DMS79 treated with DMSO at 0.1 percent for 48 hours (cell line): Measurements from ENCODE around the gene NUP210L.
A peak's percentile ranks its signal among the peaks of the same experiment; 100 is the strongest.
"Not testable (repeated sequence)": the region's sequence is repeated elsewhere in the genome, so short reads cannot be mapped to it uniquely, and the experiment has no call there.

Experiments used
- DNase-seq: peaks from one replicate; lab custom pipeline; 2025; lab: John Stamatoyannopoulos, UW

NUP210L gene

GRCh38 chr1:153991806-153992205 lies 163.1 kb downstream of the NUP210L start:
- no peak for DNase-seq

- DNase-seq = no peak
Measured at GRCh38 chr1:153991151-153991630, 163.7 kb downstream of the NUP210L start.

DNA sequence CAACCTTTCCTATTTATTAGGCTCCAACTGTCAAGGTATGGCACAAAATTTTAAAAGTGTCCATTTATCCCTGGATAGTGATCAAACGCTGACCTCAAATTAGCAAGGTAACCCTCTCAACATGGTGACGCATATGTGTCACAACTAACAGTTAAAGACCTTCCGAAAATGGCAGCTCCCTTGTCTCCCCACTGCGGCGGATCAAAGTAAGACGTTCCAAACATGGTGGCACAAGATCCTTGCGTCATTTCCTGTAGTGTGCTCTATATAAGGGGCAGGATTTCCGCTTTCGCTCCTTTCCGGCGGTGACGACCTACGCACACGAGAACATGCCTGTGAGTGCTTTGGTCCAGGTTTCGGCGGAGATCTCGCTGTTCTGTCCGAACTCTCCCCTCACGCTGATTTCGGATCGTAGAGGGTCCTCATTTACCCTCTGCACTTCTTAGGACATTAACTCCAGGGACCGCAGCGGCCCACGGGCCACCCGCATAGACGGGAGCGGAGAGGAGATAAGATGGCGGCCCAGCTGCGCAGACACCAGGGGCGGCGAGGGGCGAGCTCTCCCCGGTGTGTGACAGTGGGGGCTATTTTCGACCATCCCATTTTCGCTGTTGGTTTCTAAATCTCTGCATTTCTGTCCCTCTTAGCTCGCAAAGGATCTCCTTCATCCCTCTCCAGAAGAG lies 164.3 kb downstream of the NUP210L start, which contains the start of gene RPS27:
Gene RPS27, plus strand, starts transcription at position 295 of the 683 bp plus-strand sequence. Its CDS starts 35 bp downstream, at position 330.
- peak; percentile 98 for DNase-seq

DNA sequence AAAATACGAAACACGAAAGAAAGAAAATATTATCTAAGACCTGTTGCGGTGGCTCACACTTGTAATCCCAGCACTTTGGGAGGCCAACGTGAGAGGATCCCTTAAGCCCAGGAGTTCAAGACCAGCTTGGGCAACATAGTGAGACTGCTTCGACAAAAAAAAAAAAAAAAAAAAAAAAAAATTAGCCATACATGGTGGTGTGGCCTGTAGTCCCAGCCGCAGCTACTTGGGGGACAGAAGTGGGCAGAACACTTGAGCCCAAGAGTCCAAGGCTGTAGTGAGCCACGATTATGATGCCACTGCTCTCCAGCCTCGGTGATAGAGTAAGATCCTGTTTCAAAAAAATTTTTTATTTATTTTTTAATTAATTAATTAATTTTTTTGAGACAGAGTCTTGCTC lies 167.3 kb downstream of the NUP210L start:
- DNase-seq = no peak

DNA sequence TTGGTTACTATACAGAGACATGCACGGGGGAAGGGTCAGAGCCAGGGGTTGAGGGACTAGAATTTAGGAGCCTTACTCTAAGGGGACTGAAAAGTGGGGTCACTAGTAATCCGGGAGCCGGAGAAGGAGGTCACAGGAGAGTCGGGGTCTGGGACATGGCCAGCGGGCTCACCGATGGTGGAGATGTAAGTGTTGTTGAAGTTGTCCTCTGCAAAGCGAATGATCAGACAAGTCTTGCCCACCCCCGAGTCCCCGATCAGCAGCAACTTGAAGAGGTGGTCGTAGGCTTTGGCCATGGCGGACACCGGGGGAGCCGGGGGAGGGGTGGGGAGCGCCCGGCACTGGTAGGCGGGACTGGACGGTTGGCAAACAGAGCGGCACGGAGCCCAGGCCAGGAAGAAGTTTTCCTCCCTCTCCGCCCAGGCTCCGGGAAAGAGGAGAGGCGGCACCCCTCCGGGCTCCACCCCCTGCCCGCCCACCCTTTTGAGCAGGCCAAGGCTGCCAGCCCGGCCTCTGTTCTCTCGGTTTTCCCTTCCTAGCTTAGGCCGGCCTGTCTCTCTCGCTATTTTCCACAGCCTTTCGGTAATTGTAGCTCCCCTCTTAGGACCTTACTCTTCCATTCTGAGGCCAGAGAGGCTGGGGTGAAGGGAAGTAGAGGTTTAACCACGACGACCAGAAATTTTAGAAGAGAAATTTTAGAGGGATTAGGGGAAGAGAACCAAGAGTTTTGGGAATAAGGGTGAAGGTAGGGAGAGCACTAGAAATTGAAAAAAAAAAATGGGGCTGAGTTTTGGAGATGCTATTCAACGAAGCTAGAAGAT lies 168.7 kb downstream of the NUP210L start, which contains the start of gene RAB13:
Gene RAB13, minus strand, starts transcription at position 399 of the 821 bp plus-strand sequence. Its CDS starts 103 bp downstream, at position 296.
- peak; percentile 85 for DNase-seq

DNA sequence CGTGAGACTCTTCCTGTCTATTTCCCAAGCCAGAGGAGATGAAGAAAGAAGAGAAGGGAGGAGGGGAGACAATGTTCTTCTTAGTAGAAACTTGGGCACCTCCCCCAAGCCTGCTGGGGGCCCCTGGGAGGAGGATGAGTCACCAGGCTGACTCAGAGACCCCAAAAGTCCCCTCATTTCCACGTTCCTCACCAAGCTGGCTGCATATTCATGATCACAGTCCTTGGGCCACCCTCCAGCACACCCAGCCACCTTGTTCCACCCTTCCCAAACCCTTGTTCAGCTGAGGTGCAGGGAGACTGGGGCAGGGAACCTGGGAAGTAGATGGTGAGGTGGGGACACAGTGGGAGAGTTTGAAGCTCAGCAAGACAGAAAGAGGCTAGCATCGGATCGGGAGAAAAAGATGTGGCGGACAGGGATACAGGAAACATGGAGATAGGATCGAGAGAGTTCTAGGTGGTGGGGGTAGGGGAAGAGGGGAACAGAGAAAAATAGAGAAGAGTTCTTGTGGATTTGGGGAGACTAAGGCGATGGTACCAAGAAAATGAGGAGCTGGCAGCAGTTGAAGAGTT lies 169.4 kb downstream of the NUP210L start:
- no peak for DNase-seq

DNA sequence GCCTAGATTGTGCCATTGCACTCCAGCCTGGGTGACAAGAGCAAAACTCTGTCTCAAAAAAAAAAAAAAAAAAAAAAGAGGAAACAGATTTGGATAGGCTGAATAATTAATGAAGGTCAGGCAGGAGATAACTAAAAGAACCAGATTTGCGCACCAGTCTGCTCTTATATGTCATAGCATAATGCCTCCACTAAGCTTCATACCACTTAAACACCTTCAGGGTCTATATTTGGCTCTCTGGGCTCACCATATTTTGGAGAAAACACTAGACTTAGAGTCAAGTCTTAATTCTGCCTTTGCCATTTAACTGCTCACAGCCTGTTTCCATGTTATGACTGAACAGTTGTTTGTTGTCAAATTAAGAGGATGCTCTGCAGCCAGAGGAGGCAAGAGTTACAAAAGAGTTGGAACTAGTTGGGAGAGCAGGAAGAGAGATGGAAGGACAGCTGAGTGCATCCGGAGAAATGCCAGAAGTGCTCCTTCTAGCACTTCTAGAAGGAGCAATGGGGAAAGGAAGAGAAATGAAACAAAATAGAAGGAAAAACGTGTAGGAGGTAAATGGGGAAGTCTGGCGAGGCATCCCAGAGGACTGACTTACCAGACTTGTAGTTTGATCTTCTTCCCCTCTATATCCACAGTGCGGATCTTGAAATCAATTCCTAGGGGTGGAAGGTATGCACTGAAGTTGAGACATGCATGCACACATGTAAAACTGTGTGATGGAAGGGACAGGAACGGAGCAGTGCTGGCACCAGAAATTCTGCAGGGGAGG lies 170.6 kb downstream of the NUP210L start:
- DNase-seq = no peak

GRCh38 chr1:153981735-153982134 lies 173.1 kb downstream of the NUP210L start:
- DNase-seq = not testable (repeated sequence)

GRCh38 chr1:153979091-153979490 lies 175.8 kb downstream of the NUP210L start:
- not testable (repeated sequence) for DNase-seq

- no peak for DNase-seq
Measured at GRCh38 chr1:153978274-153978909, 176.5 kb downstream of the NUP210L start.

DNA sequence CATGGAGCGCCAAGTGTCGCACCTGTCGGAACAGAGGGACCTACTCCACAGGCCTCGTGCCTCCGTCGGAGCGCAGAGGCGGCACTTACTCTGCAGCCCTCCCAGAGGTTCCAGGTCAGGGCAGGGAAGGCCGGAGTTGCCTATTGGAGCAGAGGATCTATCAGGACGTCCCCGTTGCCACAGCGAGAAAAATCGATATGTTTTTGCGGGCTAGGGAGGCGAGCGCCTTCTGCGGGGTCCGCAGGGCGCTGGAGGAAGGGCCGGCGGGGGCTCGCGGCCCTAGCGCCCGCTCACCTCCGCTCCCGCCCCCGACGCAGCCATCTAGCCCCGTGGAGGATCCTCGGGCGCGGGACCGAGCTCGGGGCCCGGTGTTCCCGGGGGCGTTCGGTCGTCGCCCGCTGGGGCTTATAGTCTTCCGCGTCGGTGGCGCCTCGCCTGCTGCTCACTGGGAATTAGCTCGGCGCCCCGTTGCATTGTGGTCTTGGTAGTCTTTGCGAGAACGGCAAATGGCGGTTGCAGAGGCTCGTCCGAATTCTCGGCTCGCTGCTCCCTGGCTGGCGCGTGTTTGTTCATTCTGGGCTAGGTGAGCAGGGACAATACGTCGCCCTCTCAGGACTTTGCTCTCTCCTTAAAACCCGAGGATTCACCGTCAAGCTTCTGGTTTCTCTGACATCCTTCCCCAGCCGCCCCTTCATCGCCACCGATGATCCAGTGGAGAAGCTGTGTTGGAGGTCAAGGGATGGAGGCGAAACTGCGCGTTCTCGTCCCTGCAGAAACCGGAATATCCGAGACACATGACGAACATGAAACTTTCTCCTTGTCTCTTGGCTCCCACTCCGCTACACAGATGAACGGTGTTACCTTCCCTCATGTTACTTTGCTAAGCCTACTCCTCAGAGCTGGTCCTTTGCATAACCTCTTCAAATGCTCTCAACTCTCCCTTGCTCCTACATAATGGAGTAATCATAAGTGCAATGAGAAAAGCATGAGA lies 177.3 kb downstream of the NUP210L start, which contains the start of gene JTB:
Gene JTB, minus strand, starts transcription at position 425 of the 991 bp plus-strand sequence. Its CDS starts 422 bp downstream, at position 3.
- DNase-seq = peak; percentile 82

GRCh38 chr1:153976819-153977249 lies 178.0 kb downstream of the NUP210L start:
- no peak for DNase-seq

DNA sequence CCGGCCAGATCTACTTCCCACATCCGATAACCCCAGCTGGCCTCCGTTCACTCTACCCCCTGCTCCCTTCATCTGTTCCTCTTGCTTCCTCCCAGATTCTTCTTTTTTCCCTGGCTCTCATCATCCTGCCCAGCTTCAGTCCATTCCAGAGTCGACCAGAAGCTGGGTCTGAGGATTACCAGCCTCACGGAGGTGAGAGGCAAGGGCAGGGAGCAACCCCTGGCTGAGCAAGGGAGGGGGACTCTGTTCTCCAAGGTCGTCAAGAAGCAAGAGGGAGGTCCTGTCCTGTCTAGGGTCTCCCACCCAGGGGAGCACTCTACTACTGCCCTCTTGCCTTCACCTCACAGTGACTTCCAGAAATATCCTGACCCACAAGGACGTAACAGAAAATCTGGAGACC lies 181.3 kb downstream of the NUP210L start:
- no peak for DNase-seq

DNA sequence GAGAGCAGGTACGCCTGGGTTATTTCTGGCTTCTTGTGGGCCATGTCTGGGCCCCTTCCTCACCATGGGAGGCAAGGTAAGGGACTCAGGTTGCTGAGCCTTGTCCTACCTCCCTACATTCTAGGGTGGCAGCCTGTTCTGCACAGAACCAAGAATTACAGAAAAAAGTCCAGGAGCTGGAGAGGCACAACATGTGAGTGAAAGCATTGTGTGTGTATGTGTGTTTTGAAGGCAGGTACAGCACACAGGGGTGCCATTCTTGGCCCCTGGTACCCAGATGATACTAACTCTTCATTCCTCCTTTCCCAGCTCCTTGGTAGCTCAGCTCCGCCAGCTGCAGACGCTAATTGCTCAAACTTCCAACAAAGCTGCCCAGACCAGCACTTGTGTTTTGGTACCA lies 181.8 kb downstream of the NUP210L start:
- no peak for DNase-seq

GRCh38 chr1:153970346-153970745 lies 184.5 kb downstream of the NUP210L start:
- DNase-seq = no peak

GRCh38 chr1:153968972-153969371 lies 185.9 kb downstream of the NUP210L start:
- DNase-seq = no peak

DNA sequence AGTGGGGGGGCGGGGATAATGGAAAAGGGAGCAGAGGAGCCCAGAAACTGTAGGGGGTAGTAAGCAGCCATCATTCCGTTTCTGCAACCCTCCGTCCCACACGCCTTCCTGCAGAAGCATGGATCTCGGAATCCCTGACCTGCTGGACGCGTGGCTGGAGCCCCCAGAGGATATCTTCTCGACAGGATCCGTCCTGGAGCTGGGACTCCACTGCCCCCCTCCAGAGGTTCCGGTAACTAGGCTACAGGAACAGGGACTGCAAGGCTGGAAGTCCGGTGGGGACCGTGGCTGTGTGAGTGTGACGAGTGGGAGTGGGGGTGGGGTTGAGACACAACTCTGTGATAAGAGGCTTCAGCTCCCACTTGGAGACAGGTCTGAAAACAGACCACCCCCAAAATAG lies 186.5 kb downstream of the NUP210L start:
- DNase-seq = no peak

DNA sequence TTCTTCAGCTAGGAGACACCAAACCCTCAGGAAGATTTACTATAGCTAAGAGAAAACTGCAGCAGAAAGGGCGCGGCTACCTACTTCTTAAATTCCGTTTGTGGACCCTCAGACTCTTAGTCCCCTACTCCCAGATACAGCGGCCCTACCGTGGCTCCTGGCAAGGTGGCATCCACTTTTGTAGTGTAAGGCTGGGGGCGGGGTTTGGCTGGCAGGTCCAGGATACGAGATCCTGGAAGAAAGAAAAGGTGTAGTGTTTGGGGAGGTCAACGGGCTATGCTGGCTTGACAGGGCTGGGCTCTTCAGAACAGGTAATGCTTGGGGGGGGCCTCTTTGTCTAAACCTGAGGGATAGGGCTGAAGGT lies 186.9 kb downstream of the NUP210L start:
- DNase-seq = no peak

DNA sequence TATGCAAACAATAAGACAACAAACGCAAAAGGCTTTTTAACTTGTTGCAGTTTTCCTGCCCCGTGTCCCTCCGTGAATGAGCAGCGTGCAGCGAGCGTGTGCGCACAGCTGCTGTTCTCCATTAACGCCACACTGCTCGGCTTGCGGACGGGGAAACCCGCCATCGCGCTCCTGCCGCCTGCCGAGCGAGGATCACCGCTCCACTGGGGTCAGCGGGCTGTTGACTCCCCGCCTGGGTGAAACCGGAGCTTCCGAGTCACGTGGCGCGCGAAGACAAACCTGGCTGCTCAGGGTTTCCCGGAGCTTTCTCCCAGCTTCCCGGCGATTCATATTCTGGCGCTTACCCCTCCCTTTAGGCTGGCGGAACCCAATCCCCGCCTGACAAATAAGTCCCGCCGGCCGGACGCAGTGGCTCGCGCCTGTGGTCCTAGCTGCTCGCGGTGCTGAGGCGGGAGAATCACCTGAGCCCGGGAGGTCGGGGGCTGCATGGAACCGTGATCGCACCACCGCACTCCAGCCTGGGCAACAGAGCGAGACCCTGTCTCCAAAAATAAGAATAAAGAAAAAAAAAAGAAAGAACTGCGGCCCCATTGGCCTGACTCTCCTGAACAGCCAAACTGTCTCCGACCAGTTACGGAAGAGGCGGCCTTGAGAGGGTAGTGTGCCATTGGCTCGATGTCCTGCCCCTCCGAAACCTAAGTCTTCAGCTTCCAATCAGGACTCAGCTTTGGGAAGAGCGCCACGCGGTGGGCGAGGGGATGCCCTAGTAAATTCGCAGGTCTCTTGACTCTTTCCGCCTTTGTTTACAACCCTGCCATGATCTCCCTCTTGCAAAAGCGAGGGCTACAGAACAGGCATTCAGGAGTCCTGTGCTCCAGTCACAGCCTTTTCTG lies 187.5 kb downstream of the NUP210L start, which contains the start of gene CREB3L4:
Gene CREB3L4, plus strand, starts transcription at position 796 of the 893 bp plus-strand sequence. CDS start 624 bp downstream, outside the sequence.
- DNase-seq = peak; percentile 99
